Epidermal melanocyte (primary cell): ENCODE data around the gene CDCA8.
"Not testable (repeated sequence)": the region's sequence is repeated elsewhere in the genome, so short reads cannot be mapped to it uniquely, and the experiment has no call there.

Source experiments
- DNase-seq: peaks from one replicate; pipeline ENCODE4 v3.0.0; 2011; ENCODE audit warnings: low spot score; ENCODE audit not compliant: insufficient read length

Gene CDCA8

GRCh38 chr1:37672136-37672870, 20.0 kb upstream of the CDCA8 start:
- no peak for DNase-seq

- DNase-seq, result no peak
These were observed 18.4 kb upstream of the CDCA8 start for GRCh38 chr1:37673920-37674319.

GRCh38 chr1:37676281-37677142, 15.8 kb upstream of the CDCA8 start:
- DNase-seq, result no peak

- DNase-seq, result no peak
These were observed 15.2 kb upstream of the CDCA8 start for GRCh38 chr1:37677143-37677439.

GRCh38 chr1:37677808-37678207, 14.5 kb upstream of the CDCA8 start:
- DNase-seq, result no peak

- no peak for DNase-seq
These were observed 11.4 kb upstream of the CDCA8 start for GRCh38 chr1:37680933-37681332.

GRCh38 chr1:37682334-37682987, 9.9 kb upstream of the CDCA8 start:
- peak; percentile 70 for DNase-seq

GRCh38 chr1:37684182-37684581, 8.1 kb upstream of the CDCA8 start:
- DNase-seq, result not testable (repeated sequence)

GRCh38 chr1:37685722-37686121, 6.6 kb upstream of the CDCA8 start:
- no peak for DNase-seq

GRCh38 chr1:37687764-37688163, 4.6 kb upstream of the CDCA8 start:
- not testable (repeated sequence) for DNase-seq

- no peak for DNase-seq
These were observed 3.4 kb upstream of the CDCA8 start for GRCh38 chr1:37688926-37689325.

GRCh38 chr1:37691497-37692077, 729 bp upstream of the CDCA8 start:
- no peak for DNase-seq

GRCh38 chr1:37692834-37693175, 489 bp downstream of the CDCA8 start:
- DNase-seq, result no peak

GRCh38 chr1:37697090-37697489, 4.8 kb downstream of the CDCA8 start:
- no peak for DNase-seq

- DNase-seq, result no peak
These were observed 5.4 kb downstream of the CDCA8 start for GRCh38 chr1:37697737-37698136.

GRCh38 chr1:37699147-37699546, 6.8 kb downstream of the CDCA8 start:
- no peak for DNase-seq

- no peak for DNase-seq
These were observed 8.7 kb downstream of the CDCA8 start for GRCh38 chr1:37701051-37701450.

GRCh38 chr1:37703061-37703460, 10.7 kb downstream of the CDCA8 start:
- DNase-seq, result no peak

GRCh38 chr1:37704966-37705365, 12.7 kb downstream of the CDCA8 start:
- DNase-seq, result no peak

GRCh38 chr1:37705399-37705798, 13.1 kb downstream of the CDCA8 start:
- DNase-seq, result no peak

GRCh38 chr1:37708471-37708870, 16.2 kb downstream of the CDCA8 start:
- DNase-seq, result no peak

- no peak for DNase-seq
These were observed 21.9 kb downstream of the CDCA8 start for GRCh38 chr1:37714226-37714625.
